GM18868 (cell line): ENCODE results near the gene FLOT2.
A peak's percentile ranks its signal among the peaks of the same experiment; 100 is the strongest.
"Not testable (repeated sequence)": the region's sequence is repeated elsewhere in the genome, so short reads cannot be mapped to it uniquely, and the experiment has no call there.

Experiments
- ATAC-seq: cut with Tn5 transposase; IDR thresholded peaks from one replicate; pipeline ENCODE4 v1.9.1; 2021; ENCODE audit warnings: mild to moderate bottlenecking, moderate library complexity; ENCODE audit not compliant: unreplicated experiment

Gene FLOT2

GRCh38 chr17:28848667-28849066 is 48.9 kb downstream of the FLOT2 start:
- ATAC-seq, result not testable (repeated sequence)

DNA sequence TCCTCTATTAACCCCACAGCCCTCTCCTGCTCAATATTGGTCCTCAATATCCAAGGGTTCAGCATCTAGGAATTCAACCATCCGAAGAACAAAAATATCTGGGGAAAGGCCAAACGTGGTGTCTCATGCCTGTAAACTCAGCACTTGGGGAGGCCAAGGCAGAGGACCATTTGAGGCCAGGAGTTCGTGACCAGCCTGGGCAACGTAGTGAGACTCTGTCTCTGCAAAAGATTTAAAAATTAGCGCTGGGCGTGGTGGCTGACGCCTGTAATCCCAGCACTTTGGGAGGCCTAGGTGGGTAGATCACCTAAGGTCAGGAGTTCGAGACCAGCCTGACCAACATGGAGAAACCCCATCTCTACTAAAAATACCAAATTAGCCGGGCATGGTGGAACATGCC is 50.8 kb downstream of the FLOT2 start:
- ATAC-seq, result not testable (repeated sequence)

DNA sequence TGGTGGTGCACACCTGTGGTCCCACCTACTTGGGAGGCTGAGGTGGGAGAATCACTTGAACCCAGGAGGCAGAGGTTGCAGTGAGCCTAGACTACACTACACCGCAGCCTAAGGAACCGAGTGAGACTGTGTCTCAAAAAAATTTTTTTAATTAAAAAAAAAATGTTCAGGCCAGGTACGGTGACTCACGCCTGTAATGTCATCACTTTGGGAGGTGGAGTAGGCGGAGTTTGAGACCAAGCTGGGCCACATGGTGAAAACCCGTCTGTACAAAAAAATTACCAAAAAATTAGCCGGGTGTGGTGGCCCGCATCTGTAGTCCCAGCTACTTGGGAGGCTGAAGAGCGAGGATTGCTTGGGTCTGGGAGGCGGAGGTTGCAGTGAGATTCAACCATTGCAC is 51.3 kb downstream of the FLOT2 start:
- no peak for ATAC-seq

- no peak for ATAC-seq
Observed at GRCh38 chr17:28843816-28844148, 53.8 kb downstream of the FLOT2 start.

DNA sequence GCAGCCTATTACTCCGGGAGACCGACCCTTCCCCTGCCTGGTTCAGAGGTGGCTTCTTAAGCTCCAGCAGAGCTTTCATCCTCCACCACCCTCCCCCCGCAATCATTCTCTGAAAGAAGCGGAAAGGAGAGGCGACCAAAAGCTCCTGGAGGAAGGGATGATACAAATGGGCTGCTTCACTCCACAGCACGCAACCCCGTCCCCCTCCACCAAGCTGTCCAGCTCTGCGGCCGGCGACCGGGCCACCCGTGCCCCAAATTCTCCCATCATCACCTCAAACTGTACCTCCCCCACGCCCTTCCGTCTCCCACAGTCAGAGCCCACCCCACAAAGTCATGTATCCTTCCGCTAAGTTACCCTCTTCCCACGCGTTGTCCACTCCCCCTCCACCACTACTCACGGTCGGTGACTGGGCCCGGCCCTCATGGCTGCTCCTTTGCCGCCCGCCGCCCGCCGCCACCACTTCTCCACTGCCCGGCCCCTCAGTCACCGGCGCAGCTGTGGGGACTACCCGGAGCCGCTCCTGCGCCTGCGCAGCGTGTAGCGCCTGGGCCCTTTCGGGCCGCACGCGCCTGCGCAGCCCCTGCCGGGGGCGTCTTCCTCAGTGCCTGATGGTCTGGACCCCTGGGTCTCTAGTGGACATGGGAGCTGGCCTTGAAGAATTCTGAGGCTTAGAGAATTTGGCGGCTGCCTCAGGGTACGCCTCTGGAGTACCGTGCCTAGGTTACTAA is 55.1 kb downstream of the FLOT2 start, which contains the start of gene FAM222B:
Gene FAM222B, minus strand, starts transcription at position 509 of the 731 bp plus-strand sequence. CDS start 76,123 bp downstream, outside the sequence.
- ATAC-seq, result peak; percentile 72

DNA sequence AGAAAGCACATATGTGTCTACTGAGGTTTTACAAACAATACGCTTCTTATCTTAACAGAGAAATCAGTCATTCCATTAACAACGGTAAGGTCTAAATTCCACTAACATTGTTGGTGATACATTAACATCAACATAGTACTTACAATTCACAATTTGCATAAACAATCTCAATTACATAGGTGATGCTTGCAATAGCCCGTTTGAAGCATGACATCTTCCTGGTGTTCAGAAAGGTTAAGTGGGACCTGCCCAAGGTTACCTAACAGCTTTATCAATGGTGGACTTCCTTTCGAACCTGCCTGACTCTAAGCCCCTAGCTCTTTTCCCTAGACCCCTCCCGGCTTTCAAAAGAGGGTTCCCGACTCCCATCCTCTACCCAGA is 55.6 kb downstream of the FLOT2 start:
- no peak for ATAC-seq

- ATAC-seq, result no peak
Observed at GRCh38 chr17:28839221-28839620, 58.3 kb downstream of the FLOT2 start.

- not testable (repeated sequence) for ATAC-seq
Observed at GRCh38 chr17:28836541-28836940, 61.0 kb downstream of the FLOT2 start.

DNA sequence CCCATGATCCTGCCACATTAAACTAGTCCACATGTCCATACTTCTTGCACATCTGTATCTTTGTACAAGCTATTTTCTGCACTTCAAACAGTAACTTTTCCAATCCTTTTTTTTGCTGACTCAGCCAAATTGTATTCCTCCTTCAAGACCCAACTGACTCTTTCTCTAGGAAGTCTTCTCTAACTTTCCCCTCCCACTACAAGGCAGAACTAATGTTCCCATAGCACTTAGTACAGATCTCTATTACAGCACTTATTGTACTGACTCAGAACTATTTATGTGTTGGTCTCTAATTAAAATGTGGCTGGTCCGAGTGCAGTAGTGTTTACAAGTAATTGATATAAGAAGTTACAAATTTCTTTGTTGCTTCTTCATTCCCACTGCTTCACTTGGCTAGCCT is 63.1 kb downstream of the FLOT2 start:
- ATAC-seq, result no peak
